ENCODE results near the gene PDE4C.

- TF ChIP-seq CTCF (IDR thresholded peaks at IDR 0.05; ENCODE audit: poor library complexity) (no peak), EZH2phosphoT487 (IDR thresholded peaks at IDR 0.05; ENCODE audit: low read depth, severe bottlenecking, unreplicated experiment) (no peak)
Observed at GRCh38 chr19:18245297-18245696, 19.1 kb upstream of the PDE4C start.

Data from hepatocyte (in vitro differentiated cells).